ENCODE data around the gene GPR21. TPM values are rescaled to one million over a fixed set of nuclear protein-coding genes. Genes with fewer than 3 reads are reported as not detected.

GPR21 gene
- total and polyA plus RNA-seq, 2 experiments from 2014 or later, result 0.65 TPM; not detected in 1

DNA sequence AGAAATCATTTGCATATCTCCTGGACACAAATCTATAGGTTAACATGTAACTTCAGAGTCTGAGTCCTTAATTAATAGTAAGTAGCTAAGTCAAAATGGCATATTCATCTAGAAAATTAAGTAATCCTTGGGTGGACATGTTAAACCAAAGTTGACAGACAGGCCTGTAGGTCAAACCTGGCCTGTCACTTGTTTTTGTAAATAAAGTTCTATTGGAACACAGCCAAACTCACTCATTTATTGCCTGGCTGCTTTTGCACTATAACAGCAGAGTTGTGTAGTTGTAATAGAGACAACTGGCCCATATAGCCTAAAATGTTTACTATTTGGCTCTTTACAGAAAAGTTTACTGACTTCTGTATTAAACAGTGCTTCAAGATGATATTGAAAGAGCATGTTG, 24.6 kb upstream of the GPR21 start:
- Histone ChIP-seq H3K4me3 (no peak overlapping the region), H3K4me1 (ENCODE audit: insufficient read depth) (no peaks in the 10 kb centered on the region), H3K27me3 (replicated peaks; ENCODE audit: insufficient read depth) (no peaks in the 10 kb centered on the region), H3K4me2 (ENCODE audit: unreplicated experiment) (no peak overlapping the region), H3K79me2 (ENCODE audit: insufficient read depth) (no peaks in the 10 kb centered on the region), H3K9me2 (ENCODE audit: insufficient read depth) (no peaks in the 10 kb centered on the region), H3F3A (ENCODE audit: insufficient read depth) (no peaks in the 10 kb centered on the region), H2AFZ (no peak overlapping the region), H3K27ac (no peak overlapping the region), H3K9ac (no peak overlapping the region), H3K36me3 (ENCODE audit: low read depth) (peaks cover 12% of the 10 kb centered on the region), H4K20me1 (ENCODE audit: insufficient read depth) (no peaks in the 10 kb centered on the region), H3K9me3 (ENCODE audit: low read depth) (no peaks in the 10 kb centered on the region)
- no peak for DNase-seq
- TF ChIP-seq EZH2 (IDR thresholded peaks at IDR 0.05; ENCODE audit: insufficient read depth, poor library complexity, severe bottlenecking) (no peak), EZH2phosphoT487 (IDR thresholded peaks at IDR 0.05; ENCODE audit: insufficient read depth, low read depth) (no peak)
- in situ Hi-C loops (cut with MboI), result no loop called here

DNA sequence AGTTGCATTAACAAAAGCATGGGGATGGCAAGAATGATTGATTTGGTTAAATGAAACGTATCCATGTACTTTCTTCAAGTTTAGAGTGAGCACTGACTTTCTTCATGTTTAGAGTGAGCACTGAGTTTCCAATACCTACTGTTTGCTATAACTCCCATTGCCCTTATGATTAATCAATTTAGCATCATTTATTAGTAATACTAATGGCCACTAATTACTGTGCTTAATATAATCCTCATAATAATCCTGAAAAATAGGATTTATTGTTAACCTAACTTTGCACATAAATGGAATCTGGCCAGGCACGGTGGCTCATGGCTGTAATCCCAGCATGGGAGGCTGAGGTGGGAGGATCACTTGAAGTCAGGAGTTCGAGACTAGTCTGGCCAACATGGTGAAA, 22.1 kb upstream of the GPR21 start:
- no peak overlapping the region for H3K4me2 ChIP-seq (ENCODE audit: unreplicated experiment)
- H3F3A ChIP-seq (ENCODE audit: insufficient read depth), result no peaks in the 10 kb centered on the region
- no peaks in the 10 kb centered on the region for H3K79me2 ChIP-seq (ENCODE audit: insufficient read depth)
- no peaks in the 10 kb centered on the region for H3K4me1 ChIP-seq (ENCODE audit: insufficient read depth)
- WGBS, 2 experiments (ENCODE audit: low coverage in 1 of 2, low lambda C conversion rate in 2 of 2, missing lambda C conversion rate in 2 of 2), result 96 to 98% methylated on average over 3 of the region's 3 CpGs
- H2AFZ ChIP-seq, result no peak overlapping the region
- no peak overlapping the region for H3K4me3 ChIP-seq
- no peaks in the 10 kb centered on the region for H3K9me3 ChIP-seq (ENCODE audit: low read depth)
- H3K9ac ChIP-seq, result no peak overlapping the region
- H3K27ac ChIP-seq, result no peak overlapping the region
- peaks cover 30% of the 10 kb centered on the region for H3K36me3 ChIP-seq (ENCODE audit: low read depth)
- no peaks in the 10 kb centered on the region for H4K20me1 ChIP-seq (ENCODE audit: insufficient read depth)
- H3K9me2 ChIP-seq (ENCODE audit: insufficient read depth), result no peaks in the 10 kb centered on the region
- no peak for DNase-seq
- TF ChIP-seq EZH2phosphoT487 (IDR thresholded peaks at IDR 0.05; ENCODE audit: insufficient read depth, low read depth) (no peak), EZH2 (IDR thresholded peaks at IDR 0.05; ENCODE audit: insufficient read depth, poor library complexity, severe bottlenecking) (no peak)
- no peaks in the 10 kb centered on the region for H3K27me3 ChIP-seq (replicated peaks; ENCODE audit: insufficient read depth)
- in situ Hi-C loops (cut with MboI), result no loop called here

DNA sequence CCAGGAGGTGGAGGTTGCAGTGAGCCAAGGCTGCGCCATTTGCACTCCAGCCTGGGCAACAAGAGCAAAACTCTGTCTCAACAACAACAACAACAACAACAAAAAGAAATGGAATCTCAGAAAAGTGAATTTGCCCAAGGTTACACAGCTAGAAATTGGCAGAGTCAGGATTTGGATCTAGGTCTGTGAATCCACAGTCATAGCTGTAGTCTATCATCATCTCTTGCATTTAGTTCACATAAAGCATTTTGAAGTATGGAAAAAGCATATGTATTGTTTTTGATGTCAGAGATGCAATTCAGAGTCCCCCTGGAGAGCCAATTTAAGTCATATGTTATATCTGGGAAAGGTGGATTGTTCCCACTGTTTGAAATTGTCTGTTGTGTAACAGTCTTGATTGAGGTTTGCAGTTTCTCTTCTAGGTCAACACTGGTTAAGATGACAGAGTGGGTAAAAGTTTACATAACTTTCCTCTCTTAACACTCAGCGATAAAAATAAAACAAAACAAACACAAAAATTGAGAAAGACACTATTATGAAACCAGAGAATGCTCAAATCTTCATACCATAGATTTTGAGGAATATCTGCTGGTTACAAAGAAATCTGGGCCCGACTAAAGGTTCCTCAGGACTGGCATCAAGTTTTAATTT, 21.5 kb upstream of the GPR21 start:
- in situ Hi-C loops (cut with MboI), result no loop called here
- H3K9me2 ChIP-seq (ENCODE audit: insufficient read depth), result no peaks in the 10 kb centered on the region
- no peak overlapping the region for H3K27ac ChIP-seq
- WGBS, 2 experiments (ENCODE audit: low coverage in 1 of 2, low lambda C conversion rate in 2 of 2, missing lambda C conversion rate in 2 of 2), result 91 to 94% methylated on average over 3 of the region's 3 CpGs
- peaks cover 31% of the 10 kb centered on the region for H3K36me3 ChIP-seq (ENCODE audit: low read depth)
- H4K20me1 ChIP-seq (ENCODE audit: insufficient read depth), result no peaks in the 10 kb centered on the region
- H3K4me3 ChIP-seq, result no peak overlapping the region
- no peak overlapping the region for H2AFZ ChIP-seq
- no peaks in the 10 kb centered on the region for H3K27me3 ChIP-seq (replicated peaks; ENCODE audit: insufficient read depth)
- H3K9ac ChIP-seq, result no peak overlapping the region
- DNase-seq, result no peak
- H3K79me2 ChIP-seq (ENCODE audit: insufficient read depth), result no peaks in the 10 kb centered on the region
- H3K4me1 ChIP-seq (ENCODE audit: insufficient read depth), result no peaks in the 10 kb centered on the region
- TF ChIP-seq EZH2phosphoT487 (IDR thresholded peaks at IDR 0.05; ENCODE audit: insufficient read depth, low read depth) (no peak), EZH2 (IDR thresholded peaks at IDR 0.05; ENCODE audit: insufficient read depth, poor library complexity, severe bottlenecking) (no peak)
- H3K9me3 ChIP-seq (ENCODE audit: low read depth), result no peaks in the 10 kb centered on the region
- no peak overlapping the region for H3K4me2 ChIP-seq (ENCODE audit: unreplicated experiment)
- no peaks in the 10 kb centered on the region for H3F3A ChIP-seq (ENCODE audit: insufficient read depth)

DNA sequence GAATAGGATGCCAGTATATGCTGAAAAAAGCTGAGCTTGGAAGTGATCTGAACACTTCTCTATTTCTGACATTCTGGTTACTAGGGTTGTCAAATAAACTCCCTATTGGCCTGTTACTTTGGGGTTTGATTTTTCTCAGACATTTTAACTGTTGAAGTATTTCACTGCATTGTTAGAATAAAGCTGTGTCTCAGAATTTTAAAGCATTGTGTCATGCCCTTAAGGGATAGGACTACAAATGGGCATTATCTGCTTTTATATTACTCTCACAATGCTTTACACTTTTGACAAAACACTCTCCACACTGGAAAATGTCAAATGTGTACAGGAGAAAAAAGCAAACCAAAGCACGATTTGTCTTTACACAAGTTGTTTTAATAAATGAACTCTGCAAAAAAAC, 16.8 kb upstream of the GPR21 start:
- in situ Hi-C loops (cut with MboI), result no loop called here
- TF ChIP-seq EZH2 (IDR thresholded peaks at IDR 0.05; ENCODE audit: insufficient read depth, poor library complexity, severe bottlenecking) (no peak), EZH2phosphoT487 (IDR thresholded peaks at IDR 0.05; ENCODE audit: insufficient read depth, low read depth) (no peak)
- Histone ChIP-seq H2AFZ (no peak overlapping the region), H3K36me3 (ENCODE audit: low read depth) (peaks cover 39% of the 10 kb centered on the region), H4K20me1 (ENCODE audit: insufficient read depth) (no peaks in the 10 kb centered on the region), H3K27ac (no peak overlapping the region), H3K4me1 (ENCODE audit: insufficient read depth) (no peaks in the 10 kb centered on the region), H3K9ac (no peak overlapping the region), H3K79me2 (ENCODE audit: insufficient read depth) (no peaks in the 10 kb centered on the region), H3K27me3 (replicated peaks; ENCODE audit: insufficient read depth) (no peaks in the 10 kb centered on the region), H3K9me2 (ENCODE audit: insufficient read depth) (no peaks in the 10 kb centered on the region), H3K9me3 (ENCODE audit: low read depth) (no peaks in the 10 kb centered on the region), H3F3A (ENCODE audit: insufficient read depth) (no peaks in the 10 kb centered on the region), H3K4me3 (no peak overlapping the region), H3K4me2 (ENCODE audit: unreplicated experiment) (no peak overlapping the region)
- 94 to 98% methylated on average over 1 of the region's 1 CpG for WGBS, 2 experiments (ENCODE audit: low coverage in 1 of 2, low lambda C conversion rate in 2 of 2, missing lambda C conversion rate in 2 of 2)
- DNase-seq, result no peak

DNA sequence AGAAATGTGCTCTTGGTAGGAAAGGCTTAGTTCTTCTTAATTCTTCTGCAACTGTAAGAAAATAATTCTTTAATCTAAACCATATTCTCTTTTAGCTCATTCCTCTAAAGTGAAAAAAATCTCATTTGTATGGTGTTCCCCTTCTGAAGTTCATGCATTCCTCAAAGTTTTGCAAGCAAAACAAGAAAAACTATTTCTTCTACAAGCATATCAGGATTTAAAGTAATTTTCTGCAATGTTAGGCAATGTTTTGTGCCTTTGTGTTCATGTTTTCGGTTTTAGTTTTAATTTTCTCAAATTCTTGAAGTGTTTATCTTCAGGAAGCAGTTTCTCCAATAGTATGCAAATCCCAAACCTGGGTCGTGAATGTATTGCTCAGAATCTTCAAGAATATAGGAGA, 12.7 kb upstream of the GPR21 start:
- Histone ChIP-seq H2AFZ (no peak overlapping the region), H3K4me2 (ENCODE audit: unreplicated experiment) (no peak overlapping the region), H3K27ac (no peak overlapping the region), H3K79me2 (ENCODE audit: insufficient read depth) (no peaks in the 10 kb centered on the region), H3K4me1 (ENCODE audit: insufficient read depth) (no peaks in the 10 kb centered on the region), H3K9me2 (ENCODE audit: insufficient read depth) (no peaks in the 10 kb centered on the region), H3K27me3 (replicated peaks; ENCODE audit: insufficient read depth) (no peaks in the 10 kb centered on the region), H3K4me3 (no peak overlapping the region), H3K36me3 (ENCODE audit: low read depth) (peaks cover 26% of the 10 kb centered on the region), H3K9ac (no peak overlapping the region), H3F3A (ENCODE audit: insufficient read depth) (no peaks in the 10 kb centered on the region), H4K20me1 (ENCODE audit: insufficient read depth) (no peaks in the 10 kb centered on the region), H3K9me3 (ENCODE audit: low read depth) (no peaks in the 10 kb centered on the region)
- TF ChIP-seq EZH2 (IDR thresholded peaks at IDR 0.05; ENCODE audit: insufficient read depth, poor library complexity, severe bottlenecking) (no peak), EZH2phosphoT487 (IDR thresholded peaks at IDR 0.05; ENCODE audit: insufficient read depth, low read depth) (no peak)
- DNase-seq, result no peak
- 13 to 18% methylated on average over 2 of the region's 2 CpGs for WGBS, 2 experiments (ENCODE audit: low coverage in 1 of 2, low lambda C conversion rate in 2 of 2, missing lambda C conversion rate in 2 of 2)
- in situ Hi-C loops (cut with MboI), result no loop called here
